Brain pericyte (primary cell): Measurements from ENCODE around the gene REC114.
"Not testable (repeated sequence)": the region's sequence is repeated elsewhere in the genome, so short reads cannot be mapped to it uniquely, and the experiment has no call there.

Experiments
- DNase-seq: peaks from one replicate; pipeline ENCODE4 v3.0.0-alpha.2; 2012; ENCODE audit warnings: low read depth, low spot score

The REC114 gene

GRCh38 chr15:73442968-73443367, at the start of gene REC114:
Gene REC114, plus strand, starts transcription at chr15:73443164. Its CDS starts 22 bp downstream, at chr15:73443186.
- no peak for DNase-seq

GRCh38 chr15:73393336-73393735, 49.6 kb upstream of the REC114 start:
- DNase-seq: no peak

- DNase-seq: no peak
Measured at GRCh38 chr15:73394782-73395181, 48.2 kb upstream of the REC114 start.

- DNase-seq: no peak
Measured at GRCh38 chr15:73395671-73396070, 47.3 kb upstream of the REC114 start.

- DNase-seq: no peak
Measured at GRCh38 chr15:73397461-73397860, 45.5 kb upstream of the REC114 start.

GRCh38 chr15:73398861-73399260, 44.1 kb upstream of the REC114 start:
- no peak for DNase-seq

GRCh38 chr15:73400222-73400621, 42.7 kb upstream of the REC114 start:
- DNase-seq: not testable (repeated sequence)

- DNase-seq: no peak
Measured at GRCh38 chr15:73403171-73403570, 39.8 kb upstream of the REC114 start.

- DNase-seq: no peak
Measured at GRCh38 chr15:73414876-73415275, 28.1 kb upstream of the REC114 start.

- DNase-seq: no peak
Measured at GRCh38 chr15:73424506-73424905, 18.5 kb upstream of the REC114 start.

GRCh38 chr15:73425510-73425909, 17.5 kb upstream of the REC114 start:
- no peak for DNase-seq

GRCh38 chr15:73426323-73426994, 16.5 kb upstream of the REC114 start:
- no peak for DNase-seq

- DNase-seq: not testable (repeated sequence)
Measured at GRCh38 chr15:73431329-73431728, 11.6 kb upstream of the REC114 start.

GRCh38 chr15:73433873-73434272, 9.1 kb upstream of the REC114 start:
- DNase-seq: no peak

GRCh38 chr15:73436613-73437012, 6.4 kb upstream of the REC114 start:
- no peak for DNase-seq

- DNase-seq: no peak
Measured at GRCh38 chr15:73437543-73438109, 5.3 kb upstream of the REC114 start.

- DNase-seq: no peak
Measured at GRCh38 chr15:73438651-73439050, 4.3 kb upstream of the REC114 start.

GRCh38 chr15:73440571-73440970, 2.4 kb upstream of the REC114 start:
- no peak for DNase-seq

GRCh38 chr15:73442421-73442820, 543 bp upstream of the REC114 start:
- DNase-seq: no peak

- not testable (repeated sequence) for DNase-seq
Measured at GRCh38 chr15:73447471-73447870, 4.5 kb downstream of the REC114 start.

GRCh38 chr15:73448158-73448758, 5.3 kb downstream of the REC114 start:
- DNase-seq: not testable (repeated sequence)

GRCh38 chr15:73449980-73450379, 7.0 kb downstream of the REC114 start:
- not testable (repeated sequence) for DNase-seq

- no peak for DNase-seq
Measured at GRCh38 chr15:73454096-73454495, 11.1 kb downstream of the REC114 start.
